HL-60 (cell line): ENCODE measurements around the gene SLC16A11.

Experiments used
- DNase-seq, 2 experiments: peaks; one replicate each; pipeline ENCODE4 v3.0.0-alpha.2; 2010 to 2020; ENCODE audit warnings: low read depth in 1 of 2, low spot score in 1 of 2
- H3K27ac ChIP-seq: fragments of 250-450 bp; sonication (Bioruptor Pico); replicated peaks from 2 replicates; pipeline ENCODE4 v1.5.1; 2020; ENCODE audit warnings: mild to moderate bottlenecking, moderate library complexity
- H3K27me3 ChIP-seq: fragments of 250-450 bp; sonication (Bioruptor Pico); 2 replicates; pipeline ENCODE4 v1.5.1; 2021; ENCODE audit warnings: mild to moderate bottlenecking, moderate library complexity; ENCODE audit not compliant: insufficient read depth, poor library complexity, severe bottlenecking
- H3K4me3 ChIP-seq: replicated peaks from 2 replicates; pipeline ENCODE4 v1.5.1; 2011; ENCODE audit warnings: mild to moderate bottlenecking, control low read depth, low read length; ENCODE audit not compliant: insufficient read depth
- CTCF ChIP-seq: IDR thresholded peaks from one replicate; pipeline ENCODE4 v1.5.1; 2011; ENCODE audit warnings: low read length, control low read depth, inconsistent platforms; ENCODE audit not compliant: insufficient read depth
- GABPA ChIP-seq: IDR thresholded peaks from 2 replicates; pipeline ENCODE4 v1.6.1; 2012; ENCODE audit warnings: low read depth
- POLR2AphosphoS5 ChIP-seq: IDR thresholded peaks from 2 replicates; pipeline ENCODE4 v1.6.1; 2012; ENCODE audit warnings: low read depth
- SPI1 ChIP-seq: IDR thresholded peaks from 2 replicates; pipeline ENCODE4 v1.6.1; 2012; ENCODE audit warnings: low read depth, mild to moderate bottlenecking, borderline replicate concordance
- TF ChIP-seq, protein P1 (sequence below): IDR thresholded peaks from 2 replicates; pipeline ENCODE4 v1.6.1; 2012; ENCODE audit warnings: low read depth; ENCODE audit not compliant: insufficient replicate concordance

SLC16A11 gene

DNA sequence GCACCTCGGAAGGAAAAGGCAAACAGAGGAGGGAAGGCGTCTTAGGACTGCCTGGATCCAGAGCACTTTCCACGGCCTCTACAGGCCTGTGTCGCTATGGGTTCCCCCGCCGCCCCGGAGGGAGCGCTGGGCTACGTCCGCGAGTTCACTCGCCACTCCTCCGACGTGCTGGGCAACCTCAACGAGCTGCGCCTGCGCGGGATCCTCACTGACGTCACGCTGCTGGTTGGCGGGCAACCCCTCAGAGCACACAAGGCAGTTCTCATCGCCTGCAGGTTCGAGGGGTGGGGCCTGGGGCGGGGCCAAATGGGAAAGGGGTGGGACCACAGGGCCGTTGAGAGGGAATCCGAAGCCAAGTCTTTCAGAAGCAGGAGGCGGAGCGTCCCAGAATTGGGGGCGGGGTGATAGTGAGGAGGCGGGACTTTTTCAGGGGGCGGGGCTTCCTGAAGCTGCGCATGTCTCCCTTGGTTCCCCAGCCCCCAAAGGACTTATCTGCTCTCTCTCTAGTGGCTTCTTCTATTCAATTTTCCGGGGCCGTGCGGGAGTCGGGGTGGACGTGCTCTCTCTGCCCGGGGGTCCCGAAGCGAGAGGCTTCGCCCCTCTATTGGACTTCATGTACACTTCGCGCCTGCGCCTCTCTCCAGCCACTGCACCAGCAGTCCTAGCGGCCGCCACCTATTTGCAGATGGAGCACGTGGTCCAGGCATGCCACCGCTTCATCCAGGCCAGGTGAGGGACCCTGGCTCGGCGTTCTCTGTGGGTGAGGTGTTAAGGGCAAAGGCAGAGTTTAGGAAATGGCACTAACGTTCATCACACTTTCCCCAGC, 20.1 kb downstream of the SLC16A11 start:
- DNase-seq = peak; percentile 37 to 50

GRCh38 chr17:7022781-7023571, 20.9 kb downstream of the SLC16A11 start, which contains the start of gene BCL6B:
Gene BCL6B (plus strand): TSS chr17:7023050. CDS start chr17:7023672, 622 bp downstream.
- Histone ChIP-seq H3K27me3 (no peaks in the 10 kb centered on the region), H3K4me3 (no peak within 1 kb of the TSS), H3K27ac (no peak within 1 kb of the TSS)
- TF ChIP-seq POLR2AphosphoS5 (no peak), GABPA (no peak), SPI1 (no peak), CTCF (no peak)
- TF ChIP-seq, protein P1, sequence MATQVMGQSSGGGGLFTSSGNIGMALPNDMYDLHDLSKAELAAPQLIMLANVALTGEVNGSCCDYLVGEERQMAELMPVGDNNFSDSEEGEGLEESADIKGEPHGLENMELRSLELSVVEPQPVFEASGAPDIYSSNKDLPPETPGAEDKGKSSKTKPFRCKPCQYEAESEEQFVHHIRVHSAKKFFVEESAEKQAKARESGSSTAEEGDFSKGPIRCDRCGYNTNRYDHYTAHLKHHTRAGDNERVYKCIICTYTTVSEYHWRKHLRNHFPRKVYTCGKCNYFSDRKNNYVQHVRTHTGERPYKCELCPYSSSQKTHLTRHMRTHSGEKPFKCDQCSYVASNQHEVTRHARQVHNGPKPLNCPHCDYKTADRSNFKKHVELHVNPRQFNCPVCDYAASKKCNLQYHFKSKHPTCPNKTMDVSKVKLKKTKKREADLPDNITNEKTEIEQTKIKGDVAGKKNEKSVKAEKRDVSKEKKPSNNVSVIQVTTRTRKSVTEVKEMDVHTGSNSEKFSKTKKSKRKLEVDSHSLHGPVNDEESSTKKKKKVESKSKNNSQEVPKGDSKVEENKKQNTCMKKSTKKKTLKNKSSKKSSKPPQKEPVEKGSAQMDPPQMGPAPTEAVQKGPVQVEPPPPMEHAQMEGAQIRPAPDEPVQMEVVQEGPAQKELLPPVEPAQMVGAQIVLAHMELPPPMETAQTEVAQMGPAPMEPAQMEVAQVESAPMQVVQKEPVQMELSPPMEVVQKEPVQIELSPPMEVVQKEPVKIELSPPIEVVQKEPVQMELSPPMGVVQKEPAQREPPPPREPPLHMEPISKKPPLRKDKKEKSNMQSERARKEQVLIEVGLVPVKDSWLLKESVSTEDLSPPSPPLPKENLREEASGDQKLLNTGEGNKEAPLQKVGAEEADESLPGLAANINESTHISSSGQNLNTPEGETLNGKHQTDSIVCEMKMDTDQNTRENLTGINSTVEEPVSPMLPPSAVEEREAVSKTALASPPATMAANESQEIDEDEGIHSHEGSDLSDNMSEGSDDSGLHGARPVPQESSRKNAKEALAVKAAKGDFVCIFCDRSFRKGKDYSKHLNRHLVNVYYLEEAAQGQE = no peak
- DNase-seq = no peak

More for the DNA sequence above, 20.1 kb downstream of the SLC16A11 start:
- H3K27me3 ChIP-seq = no peaks in the 10 kb centered on the region
- H3K4me3 ChIP-seq = no peak overlapping the region
- no peak overlapping the region for H3K27ac ChIP-seq
- TF ChIP-seq GABPA (no peak), POLR2AphosphoS5 (no peak), CTCF (no peak), SPI1 (no peak)
- TF ChIP-seq, protein P1 = no peak

GRCh38 chr17:7021993-7022778, 21.7 kb downstream of the SLC16A11 start:
- H3K27me3 ChIP-seq = no peaks in the 10 kb centered on the region
- no peak overlapping the region for H3K4me3 ChIP-seq
- TF ChIP-seq SPI1 (no peak), CTCF (peak; percentile 17), GABPA (no peak), POLR2AphosphoS5 (no peak)
- TF ChIP-seq, protein P1 = no peak
- peak in 1 of 2 experiments; percentile 45 for DNase-seq
- H3K27ac ChIP-seq = no peak overlapping the region
